ENCODE data around the gene METTL5.
"Not testable (repeated sequence)": the region's sequence is repeated elsewhere in the genome, so short reads cannot be mapped to it uniquely, and the experiment has no call there.

The METTL5 gene

DNA sequence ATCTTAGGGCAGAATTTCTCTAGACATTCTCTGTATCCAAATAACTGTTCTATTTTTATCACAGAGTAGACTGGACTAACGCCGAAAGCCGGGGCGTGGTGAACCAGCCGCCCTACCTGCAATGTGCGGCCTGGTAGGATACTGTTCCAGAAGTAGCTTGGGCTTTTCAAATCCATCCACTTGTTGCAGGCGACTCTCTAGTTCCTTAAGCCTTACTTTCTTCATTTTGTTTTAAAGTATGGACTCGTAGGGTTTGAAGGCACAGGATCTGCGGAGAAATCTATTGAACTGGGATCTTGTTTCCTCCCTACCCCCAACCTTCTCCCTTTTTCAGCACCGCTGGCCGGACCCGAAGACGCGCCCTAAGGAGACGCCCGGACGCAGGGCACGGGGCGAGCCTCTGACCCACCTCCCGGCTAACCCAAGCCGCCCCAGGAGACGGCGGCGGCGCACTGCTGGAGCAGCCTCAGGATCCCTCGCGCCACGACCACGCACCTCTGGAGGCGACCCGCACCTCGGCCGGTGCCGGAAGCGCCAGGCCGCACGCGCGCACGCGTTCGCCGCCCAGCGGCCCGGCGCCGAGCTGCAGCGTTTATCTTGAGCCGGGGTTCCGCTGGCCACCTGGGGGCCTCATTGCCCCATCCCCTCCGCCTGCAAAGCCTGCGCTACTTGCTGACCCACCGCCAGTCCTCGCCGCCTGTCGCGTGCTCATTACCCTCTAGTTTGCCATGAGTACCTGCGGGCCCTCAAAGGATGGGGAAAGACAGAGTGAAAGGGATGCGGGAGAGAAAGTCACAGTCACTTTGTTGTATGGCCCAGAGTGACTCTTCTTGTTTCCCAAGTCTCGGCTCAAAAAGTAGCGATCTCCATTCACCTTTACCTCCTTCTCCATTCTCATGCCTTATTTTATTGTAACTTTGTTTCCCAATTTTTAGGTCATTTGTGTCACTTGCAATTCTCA lies at the start of gene METTL5:
Gene METTL5 (minus strand): TSS at position 533 of the 961 bp plus-strand sequence. CDS start 308 bp downstream, at position 225.
- no peak for FAIRE-seq
- peak; percentile 68 for DNase-seq (ENCODE audit: low spot score)

DNA sequence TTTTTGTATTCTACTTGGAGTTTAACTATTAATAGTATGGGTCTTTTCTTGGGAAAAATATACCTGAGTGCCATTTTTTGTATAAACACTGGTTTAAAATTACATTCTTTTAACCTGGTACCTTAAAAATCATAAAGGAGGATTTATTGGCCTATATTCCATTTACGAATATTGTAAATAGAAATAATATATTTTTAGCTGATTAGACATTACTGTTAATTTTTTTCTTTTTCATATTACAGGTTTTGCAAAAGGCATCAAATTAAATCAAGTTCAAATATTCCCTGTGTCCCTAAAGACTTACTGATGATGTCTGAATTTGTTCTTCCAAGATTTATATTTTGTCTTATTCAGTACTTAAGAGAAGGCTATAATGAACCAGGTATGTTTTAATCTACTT lies 47.3 kb upstream of the METTL5 start:
- no peak for FAIRE-seq
- DNase-seq (ENCODE audit: low spot score), result no peak

DNA sequence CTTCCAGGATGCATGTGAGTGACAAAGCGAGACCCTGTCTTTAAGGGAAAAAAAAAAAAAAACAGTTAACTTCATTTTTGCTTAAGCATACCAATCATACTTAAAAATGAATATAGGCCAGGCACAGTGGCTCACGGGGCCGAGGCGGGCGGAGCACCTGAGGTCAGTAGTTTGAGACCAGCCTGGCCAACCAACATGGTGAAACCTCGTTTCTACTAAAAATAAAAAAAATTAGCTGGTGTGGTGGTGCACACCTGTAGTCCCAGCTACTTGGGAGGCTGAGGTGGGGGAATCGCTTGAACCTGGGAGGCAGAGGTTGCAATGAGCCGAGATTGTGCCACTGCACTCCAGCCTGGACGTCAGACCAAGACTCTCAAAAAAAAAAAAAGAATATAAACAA lies 46.7 kb upstream of the METTL5 start:
- DNase-seq (ENCODE audit: low spot score); FAIRE-seq: not testable (repeated sequence)

DNA sequence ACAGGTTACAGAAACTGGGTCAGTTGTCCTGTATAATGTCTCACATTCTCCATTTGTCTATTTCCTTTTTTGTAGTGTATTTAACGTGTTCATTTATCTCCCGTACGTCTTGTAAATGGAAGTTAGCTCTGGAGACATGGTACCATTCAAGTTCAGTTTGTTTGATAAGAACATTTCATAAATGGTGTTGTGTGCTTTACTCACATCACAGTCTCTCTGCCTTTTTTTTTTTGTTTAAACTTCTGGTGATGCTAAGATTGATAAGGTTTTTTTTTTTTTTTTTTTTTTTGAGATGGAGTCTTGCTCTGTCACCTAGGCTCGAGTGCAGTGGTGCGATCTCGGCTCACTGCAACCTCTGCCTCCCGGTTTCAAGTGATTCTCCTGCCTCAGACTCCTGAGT lies 44.2 kb upstream of the METTL5 start:
- no peak for FAIRE-seq

DNA sequence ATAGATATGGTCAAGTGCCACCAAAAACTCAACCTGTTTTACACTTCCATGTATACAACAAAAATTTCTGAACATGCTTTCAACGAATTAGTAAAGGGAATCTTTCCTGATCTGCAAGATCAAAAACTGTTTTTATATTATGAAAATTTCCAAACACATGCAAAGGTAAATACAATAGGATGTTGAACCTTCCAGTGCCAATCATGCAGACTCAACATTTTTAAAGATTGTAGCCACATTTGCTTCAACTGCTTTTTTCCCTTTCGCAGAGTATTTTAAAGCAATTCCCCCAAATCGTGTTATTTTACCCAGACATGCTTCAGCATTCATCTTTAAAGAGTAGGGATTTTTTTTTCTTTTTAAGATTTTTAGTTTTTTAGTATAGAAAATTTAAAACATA lies 42.9 kb upstream of the METTL5 start:
- no peak for DNase-seq (ENCODE audit: low spot score)
- FAIRE-seq, result no peak

More for the DNA sequence above, 44.2 kb upstream of the METTL5 start:
- no peak for DNase-seq (ENCODE audit: low spot score)

DNA sequence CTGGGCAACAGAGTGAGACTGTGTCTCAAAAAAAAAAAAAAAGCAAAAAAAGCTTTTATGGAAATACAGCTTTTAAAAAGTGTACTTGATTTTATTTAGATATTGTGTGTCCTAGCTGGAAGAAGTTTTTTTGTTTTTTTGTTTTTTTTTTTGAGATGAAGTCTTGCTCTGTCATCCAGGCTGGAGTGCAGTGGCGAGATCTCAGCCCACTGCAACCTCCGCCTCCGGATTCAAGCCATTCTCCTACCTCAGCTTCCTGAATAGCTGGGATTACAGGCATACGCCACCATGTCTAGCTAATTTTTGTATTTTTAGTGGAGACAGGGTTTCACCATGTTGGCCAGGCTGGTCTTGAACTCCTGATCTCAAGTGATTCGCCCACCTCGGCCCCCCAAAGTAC lies 41.5 kb upstream of the METTL5 start:
- not testable (repeated sequence) for DNase-seq (ENCODE audit: low spot score); FAIRE-seq

DNA sequence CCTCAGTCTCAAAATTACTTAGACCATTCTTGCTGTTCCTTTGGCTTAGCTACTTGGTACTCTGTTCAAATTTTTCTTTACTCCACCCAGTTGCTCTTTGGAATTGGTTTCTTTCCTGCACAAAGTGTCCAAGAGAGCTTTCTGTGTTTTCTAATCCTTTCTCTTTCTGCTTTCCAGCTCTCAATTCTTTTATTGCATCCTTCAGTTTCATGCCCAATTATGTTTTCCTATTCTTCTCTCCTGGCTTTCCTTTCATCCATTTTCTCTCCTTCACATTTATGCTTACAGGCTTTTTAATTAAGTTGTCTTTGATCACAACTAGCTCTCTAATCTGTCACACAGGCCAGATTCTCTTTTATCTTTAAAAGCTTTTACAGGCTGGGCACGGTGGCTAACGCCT lies 40.8 kb upstream of the METTL5 start:
- DNase-seq (ENCODE audit: low spot score), result no peak
- FAIRE-seq, result no peak

DNA sequence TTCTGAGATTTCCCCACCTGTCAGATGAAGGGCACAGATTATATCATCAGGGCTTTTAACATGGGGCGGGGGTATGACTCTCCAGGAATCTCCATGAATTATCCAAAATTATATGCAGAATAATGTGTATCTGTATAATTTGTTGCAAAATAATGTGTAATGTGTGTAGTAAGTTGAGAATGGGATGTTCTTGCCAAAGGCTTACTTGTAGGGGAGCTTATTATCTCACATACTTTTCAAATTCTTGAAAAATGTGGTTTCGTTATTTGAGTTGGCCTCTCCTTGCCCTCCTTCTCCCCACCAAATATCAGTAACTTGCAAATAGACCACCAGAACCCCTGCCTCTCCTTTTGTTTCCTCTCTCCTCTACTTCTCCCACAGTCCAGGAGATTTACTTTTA lies 38.1 kb upstream of the METTL5 start:
- DNase-seq (ENCODE audit: low spot score) (no peak), FAIRE-seq (no peak)

DNA sequence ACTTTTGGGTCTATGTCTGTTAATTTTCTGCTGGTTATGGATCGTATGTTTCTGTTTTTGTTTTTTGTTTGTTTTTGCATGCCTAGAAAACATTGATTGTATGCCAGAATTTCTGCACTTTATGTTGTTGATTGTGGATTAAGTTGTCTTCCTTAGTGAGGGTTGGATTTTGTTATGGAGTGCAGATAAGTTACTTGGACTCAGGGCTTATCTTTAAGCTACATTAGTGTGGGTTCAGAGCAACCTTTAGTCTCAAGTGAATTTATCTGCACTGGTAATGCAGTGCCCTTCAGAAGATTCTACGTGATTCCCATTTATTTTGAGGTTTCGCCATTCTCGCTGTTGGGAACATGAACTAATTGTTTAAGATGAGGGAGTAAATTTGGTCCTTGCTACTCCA lies 35.4 kb upstream of the METTL5 start:
- no peak for FAIRE-seq
- no peak for DNase-seq (ENCODE audit: low spot score)

DNA sequence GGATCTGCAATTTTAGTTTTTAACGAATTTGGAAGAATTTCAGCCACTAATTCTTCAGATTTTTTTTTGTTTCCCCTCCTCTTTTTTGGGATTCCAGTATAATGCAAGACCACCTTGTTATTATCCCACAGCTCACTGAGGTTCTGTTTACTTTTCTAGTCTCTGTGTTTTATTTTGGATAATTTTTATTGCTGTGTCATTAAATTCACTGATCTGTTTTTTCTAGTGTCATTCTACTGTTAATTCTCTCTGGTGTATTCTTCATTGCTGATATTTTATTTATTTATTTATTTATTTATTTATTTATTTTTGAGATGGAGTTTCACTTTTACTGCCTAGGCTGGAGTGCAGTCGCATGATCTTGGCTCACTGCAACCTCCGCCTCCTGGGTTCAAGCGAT lies 34.7 kb upstream of the METTL5 start:
- FAIRE-seq, result no peak

DNA sequence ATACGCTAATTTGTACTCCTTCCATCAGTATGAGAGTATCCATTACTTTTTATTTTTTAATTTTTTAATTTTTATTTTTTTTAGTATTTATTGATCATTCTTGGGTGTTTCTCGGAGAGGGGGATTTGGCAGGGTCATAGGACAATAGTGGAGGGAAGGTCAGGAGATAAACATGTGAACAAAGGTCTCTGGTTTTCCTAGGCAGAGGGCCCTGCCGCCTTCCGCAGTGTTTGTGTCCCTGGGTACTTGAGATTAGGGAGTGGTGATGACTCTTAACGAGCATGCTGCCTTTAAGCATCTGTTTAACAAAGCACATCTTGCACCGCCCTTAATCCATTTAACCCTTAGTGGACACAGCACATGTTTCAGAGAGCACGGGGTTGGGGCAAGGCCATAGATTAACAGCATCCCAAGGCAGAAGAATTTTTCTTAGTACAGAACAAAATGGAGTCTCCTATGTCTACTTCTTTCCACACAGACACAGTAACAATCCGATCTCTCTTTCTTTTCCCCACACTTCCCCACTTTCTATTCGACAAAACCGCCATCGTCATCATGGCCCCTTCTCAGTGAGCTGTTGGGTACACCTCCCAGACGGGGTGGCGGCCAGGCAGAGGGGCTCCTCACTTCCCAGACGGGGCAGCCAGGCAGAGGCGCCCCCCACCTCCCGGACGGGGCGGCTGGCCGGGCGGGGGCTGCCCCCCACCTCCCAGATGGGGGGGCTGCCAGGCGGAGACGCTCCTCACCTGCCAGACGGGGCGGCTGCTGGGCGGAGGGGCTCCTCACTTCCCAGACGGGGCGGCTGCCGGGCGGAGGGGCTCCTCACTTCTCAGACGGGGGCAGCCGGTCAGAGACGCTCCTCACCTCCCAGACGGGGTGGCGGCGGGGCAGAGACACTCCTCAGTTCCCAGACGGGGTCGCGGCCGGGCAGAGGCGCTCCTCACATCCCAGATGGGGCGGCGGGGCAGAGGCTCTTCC lies 30.9 kb upstream of the METTL5 start:
- not testable (repeated sequence) for DNase-seq (ENCODE audit: low spot score); FAIRE-seq

More for the DNA sequence above, 34.7 kb upstream of the METTL5 start:
- no peak for DNase-seq (ENCODE audit: low spot score)

DNA sequence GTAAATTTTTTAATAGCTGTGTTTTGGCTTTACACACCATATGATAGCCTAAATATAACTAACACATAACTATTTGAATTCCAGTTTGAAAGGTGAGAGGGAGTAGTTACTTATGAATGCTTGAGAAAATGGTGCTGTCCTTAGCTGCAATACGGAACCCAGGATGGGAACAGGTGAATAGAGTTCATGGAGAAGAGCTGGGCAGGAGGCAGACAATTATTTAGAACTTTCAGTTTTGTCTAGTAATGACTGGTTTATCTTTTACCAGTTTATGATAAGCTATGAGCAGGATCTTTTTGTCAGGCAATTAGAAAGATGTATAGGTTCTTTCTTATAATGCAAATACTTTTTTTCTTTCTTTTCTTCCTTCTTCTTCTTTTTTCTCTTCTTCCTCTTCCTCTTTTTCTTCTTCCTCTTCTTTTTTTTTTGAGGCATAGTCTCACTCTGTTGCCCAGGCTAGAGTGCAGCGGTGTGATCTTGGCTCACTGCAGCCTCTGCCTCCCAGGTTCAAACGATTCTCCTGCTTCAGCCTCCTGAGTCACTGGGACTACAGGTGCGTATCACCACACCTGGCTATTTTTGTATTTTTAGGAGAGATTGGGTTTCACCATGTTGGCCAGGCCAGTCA lies 28.4 kb upstream of the METTL5 start:
- no peak for FAIRE-seq
- DNase-seq (ENCODE audit: low spot score), result no peak

DNA sequence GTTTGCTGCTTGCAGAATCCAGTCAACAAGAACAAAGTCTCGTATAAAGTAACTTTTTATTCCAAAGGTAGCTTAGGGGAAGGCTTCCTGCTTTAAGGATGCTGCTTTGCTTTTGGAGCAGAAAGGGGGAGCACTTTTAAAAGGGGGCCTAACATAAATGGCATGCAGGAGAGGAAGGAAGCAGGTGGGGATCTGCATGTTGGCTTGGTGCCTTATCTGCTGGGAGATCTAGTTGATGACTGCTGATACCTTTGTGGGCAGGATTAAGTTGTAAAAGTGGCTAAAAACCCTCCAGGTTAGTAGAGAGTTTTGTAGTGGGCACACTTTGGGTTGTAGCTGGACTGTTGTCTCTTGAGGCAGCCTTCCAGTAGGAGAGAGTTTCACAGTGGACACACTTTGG lies 25.0 kb upstream of the METTL5 start:
- FAIRE-seq, result no peak
- DNase-seq (ENCODE audit: low spot score), result no peak

DNA sequence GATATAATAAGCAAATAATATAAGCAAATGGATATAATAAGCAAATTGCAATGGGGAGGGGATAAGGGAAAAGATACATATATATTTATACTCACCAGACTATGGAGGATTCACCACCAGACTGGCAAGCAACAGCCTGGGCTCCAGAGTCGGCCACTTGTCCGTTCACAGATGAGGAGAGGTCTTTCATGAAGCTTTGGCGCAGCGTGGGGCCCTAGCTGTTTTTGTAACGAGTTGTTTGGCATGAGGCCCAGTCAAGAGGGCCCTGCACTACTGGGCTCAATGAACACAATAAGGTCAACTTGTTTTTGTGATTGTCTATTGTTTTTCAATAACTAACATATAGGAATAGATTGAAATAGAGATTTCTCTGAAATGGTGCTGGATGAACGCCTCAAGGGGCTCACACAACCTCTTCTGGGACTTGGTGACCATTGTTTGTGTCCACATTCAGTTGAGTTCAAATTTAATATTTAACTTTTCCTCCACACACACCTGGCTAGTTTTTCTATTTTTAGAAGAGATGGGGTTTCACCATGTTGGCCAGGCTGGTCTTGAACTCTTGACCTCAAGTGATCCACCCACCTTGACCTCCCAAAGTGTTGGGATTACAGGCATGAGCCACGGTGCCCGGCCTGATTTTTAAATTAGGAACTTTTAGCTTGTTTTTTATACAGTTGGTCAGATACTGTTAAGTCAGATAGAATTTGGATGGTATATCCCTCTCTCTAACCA lies 24.4 kb upstream of the METTL5 start:
- FAIRE-seq; DNase-seq (ENCODE audit: low spot score): not testable (repeated sequence)

DNA sequence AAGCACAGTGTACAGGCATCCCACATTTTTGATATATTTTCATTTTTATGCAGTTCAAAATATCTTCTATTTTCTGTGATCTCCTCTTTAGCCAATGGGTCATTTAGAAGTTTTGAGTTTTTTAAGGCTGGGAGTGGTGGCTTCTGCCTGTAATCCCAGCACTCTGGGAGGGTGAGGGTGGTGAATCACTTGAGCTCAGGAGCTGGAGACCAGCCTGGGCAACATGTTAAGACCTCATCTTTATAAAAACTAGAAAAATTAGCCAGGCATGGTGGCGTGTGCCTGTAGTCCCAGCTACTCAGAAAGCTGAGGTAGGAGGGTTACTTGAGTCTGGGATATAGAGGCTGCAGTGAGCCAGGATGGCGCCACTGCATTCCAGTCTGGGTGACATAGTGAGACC lies 20.3 kb upstream of the METTL5 start:
- DNase-seq (ENCODE audit: low spot score) (no peak), FAIRE-seq (no peak)

DNA sequence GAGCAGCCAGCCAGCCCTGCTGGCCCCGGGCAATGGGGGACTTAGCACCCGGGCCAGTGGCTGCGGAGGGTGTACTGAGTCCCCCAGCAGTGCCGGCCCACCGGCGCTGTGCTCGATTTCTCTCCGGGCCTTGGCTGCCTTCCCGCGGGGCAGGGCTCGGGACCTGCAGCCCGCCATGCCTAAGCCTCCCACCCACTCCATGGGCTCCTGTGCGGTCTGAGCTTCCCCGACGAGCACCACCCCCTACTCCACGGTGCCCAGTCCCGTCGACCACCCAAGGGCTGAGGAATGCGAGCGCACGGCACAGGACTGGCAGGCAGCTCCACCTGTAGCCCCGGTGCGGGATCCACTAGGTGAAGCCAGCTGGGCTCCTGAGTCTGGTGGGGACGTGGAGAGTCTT lies 16.9 kb upstream of the METTL5 start:
- not testable (repeated sequence) for DNase-seq (ENCODE audit: low spot score); FAIRE-seq

DNA sequence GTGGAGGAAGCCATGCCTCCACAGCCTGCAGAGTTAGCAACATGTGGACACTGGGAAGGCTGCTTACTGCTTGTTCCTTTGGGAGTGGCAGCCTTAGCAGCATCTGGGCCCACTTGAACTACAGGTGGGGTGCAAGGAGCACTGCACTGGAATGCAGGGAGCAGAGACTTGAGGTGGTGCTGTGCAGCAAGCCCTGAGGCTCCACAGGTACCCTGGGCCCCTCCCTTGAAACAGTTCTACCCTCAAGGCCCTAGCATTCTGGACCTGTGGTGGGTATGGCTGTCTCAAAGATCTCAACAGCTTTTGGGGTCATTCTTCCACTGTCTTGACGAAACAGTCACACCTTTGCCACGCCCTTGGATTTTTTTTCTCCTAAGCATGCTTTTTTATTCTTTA lies 16.0 kb upstream of the METTL5 start:
- FAIRE-seq, result no peak
- DNase-seq (ENCODE audit: low spot score), result no peak

DNA sequence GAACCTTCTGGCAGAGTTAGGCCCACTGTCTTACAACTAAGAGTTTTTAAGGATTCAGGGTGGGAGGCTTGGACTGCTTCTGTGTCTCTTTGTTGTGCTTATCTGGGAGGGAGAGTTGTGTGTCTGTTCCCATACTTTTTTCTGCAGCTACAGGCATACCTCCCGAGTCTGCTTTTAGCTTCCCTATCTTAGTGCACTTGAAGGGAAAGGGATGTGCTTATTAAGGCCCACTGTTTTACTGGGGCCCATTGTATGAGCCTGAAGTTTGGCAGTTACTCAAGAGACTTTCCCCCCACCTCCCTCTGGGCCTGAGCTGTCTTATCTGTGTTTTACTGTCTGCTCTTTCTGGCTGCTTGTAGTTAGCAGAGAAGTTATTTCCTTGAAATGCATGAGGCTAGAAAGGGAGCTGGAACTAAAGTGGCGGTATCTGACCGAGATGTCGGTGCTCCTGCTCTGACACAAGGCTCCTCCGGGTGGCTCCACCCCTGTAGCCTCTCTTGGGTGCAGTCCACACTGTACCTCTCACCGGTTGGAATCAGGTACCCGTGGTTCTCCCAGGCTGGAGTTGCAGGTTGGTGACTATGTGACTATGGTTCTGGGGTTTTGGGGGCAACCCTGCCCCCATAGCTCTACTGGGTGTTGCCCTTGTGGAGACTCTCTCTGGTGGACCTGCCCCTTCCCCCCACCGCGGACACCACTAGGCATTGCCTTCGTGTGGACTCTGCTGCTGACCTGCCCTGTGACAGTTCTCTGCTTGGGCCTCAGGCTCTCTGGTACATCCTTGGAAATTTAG lies 15.4 kb upstream of the METTL5 start:
- DNase-seq (ENCODE audit: low spot score) (no peak), FAIRE-seq (no peak)

DNA sequence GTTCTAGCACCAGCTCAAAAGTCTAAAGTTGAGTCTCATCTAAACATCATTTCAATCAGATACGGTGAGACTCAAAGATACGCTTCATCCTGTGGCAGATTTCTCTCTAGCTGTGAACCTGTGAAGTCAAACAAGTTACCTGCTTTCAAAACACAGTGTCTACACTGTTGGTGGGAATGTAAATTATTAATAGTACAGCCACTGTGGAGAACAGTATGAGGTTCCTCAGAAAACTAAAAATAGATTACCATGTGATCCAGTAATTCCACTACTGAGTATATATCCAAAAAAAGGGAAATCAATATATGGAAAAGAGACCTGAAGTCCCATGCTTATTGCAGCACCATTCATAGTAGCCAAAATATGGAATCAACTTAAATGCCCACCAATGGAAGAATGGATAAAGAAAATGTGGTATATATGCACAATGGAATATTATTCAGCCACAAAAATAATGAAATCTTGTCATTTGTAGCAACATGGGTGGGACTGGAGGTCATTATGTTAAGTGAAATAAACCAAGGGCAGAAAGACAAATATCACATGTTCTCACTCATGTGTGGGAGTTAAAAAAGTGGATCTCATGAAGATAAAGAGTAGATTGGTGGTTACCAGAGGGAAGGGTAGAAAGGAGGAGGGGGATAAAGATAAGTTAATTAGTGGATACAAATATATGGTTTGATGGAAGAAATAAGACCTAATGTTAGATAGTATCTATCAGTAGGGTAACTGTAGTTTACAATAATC lies 14.2 kb upstream of the METTL5 start:
- DNase-seq (ENCODE audit: low spot score), result no peak
- FAIRE-seq, result no peak

Measured in RCC 7860 (cell line).